Measurements from ENCODE around the gene LOXHD1.

The LOXHD1 gene, protein sequence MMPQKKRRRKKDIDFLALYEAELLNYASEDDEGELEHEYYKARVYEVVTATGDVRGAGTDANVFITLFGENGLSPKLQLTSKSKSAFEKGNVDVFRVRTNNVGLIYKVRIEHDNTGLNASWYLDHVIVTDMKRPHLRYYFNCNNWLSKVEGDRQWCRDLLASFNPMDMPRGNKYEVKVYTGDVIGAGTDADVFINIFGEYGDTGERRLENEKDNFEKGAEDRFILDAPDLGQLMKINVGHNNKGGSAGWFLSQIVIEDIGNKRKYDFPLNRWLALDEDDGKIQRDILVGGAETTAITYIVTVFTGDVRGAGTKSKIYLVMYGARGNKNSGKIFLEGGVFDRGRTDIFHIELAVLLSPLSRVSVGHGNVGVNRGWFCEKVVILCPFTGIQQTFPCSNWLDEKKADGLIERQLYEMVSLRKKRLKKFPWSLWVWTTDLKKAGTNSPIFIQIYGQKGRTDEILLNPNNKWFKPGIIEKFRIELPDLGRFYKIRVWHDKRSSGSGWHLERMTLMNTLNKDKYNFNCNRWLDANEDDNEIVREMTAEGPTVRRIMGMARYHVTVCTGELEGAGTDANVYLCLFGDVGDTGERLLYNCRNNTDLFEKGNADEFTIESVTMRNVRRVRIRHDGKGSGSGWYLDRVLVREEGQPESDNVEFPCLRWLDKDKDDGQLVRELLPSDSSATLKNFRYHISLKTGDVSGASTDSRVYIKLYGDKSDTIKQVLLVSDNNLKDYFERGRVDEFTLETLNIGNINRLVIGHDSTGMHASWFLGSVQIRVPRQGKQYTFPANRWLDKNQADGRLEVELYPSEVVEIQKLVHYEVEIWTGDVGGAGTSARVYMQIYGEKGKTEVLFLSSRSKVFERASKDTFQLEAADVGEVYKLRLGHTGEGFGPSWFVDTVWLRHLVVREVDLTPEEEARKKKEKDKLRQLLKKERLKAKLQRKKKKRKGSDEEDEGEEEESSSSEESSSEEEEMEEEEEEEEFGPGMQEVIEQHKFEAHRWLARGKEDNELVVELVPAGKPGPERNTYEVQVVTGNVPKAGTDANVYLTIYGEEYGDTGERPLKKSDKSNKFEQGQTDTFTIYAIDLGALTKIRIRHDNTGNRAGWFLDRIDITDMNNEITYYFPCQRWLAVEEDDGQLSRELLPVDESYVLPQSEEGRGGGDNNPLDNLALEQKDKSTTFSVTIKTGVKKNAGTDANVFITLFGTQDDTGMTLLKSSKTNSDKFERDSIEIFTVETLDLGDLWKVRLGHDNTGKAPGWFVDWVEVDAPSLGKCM (N-terminal part only)

DNA sequence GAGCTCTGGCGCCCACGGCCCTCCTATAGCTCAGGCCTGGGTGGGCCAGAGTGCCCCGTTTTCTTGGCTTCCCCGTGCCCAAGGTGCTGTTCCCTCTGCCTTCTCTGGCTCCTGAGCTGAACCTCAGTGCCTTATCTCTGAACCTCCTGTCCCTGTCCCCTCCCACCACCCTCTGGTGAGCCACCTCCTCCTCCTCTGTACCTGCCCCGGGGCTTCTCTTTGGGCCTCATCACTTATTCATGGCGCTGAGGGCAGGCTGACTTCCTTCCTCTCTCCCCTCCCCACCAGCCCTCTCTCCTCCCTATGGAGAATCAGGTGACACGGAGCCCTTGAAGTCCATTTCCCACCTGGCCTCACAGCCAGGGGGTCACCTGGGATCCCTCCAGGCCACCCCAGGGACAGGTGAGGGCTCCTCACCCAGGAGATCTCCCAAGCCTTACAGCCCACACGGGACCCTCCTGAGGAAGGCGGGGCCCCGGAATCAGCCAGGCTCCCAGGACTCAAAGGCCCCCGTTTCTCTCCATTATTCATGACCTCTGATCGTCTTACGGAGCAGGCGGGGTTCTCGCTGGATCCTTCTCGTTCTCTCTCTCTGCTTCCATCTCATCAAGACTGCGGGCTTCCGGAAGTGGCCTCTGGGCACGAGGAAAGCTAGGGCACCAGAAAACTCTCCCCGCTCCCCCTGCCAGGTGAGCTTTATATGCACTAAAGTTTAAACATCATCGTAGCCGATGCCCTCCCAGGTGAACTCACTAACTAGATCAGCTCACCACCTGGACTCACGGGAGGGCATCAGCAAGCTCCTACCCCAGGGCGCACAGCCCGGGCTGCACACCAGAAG is at the start of gene LOXHD1:
Gene LOXHD1, minus strand, starts transcription at position 106 of the 841 bp plus-strand sequence. CDS start 187 bp downstream, outside the sequence.
- DNase-seq = no peak

DNA sequence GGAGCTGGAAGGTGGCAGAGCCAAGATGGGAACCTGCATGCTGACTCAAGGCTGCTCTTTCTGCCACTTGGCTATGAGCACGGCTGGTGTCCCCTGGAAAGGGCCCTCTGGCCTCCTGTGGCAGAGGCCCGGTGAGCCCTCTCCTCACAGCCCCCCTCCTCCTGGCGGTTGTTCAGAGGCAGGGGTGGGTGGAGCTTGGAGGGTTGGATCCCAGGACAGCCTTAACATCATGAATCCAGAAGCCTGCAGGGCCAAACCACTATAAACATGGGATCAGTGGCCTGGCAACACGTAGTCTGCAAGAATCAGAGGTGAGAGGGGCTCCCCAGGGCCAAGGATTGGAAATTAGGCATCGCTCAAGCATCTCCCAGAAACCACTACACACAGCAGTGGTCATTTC is 48.5 kb upstream of the LOXHD1 start:
- no peak for DNase-seq

DNA sequence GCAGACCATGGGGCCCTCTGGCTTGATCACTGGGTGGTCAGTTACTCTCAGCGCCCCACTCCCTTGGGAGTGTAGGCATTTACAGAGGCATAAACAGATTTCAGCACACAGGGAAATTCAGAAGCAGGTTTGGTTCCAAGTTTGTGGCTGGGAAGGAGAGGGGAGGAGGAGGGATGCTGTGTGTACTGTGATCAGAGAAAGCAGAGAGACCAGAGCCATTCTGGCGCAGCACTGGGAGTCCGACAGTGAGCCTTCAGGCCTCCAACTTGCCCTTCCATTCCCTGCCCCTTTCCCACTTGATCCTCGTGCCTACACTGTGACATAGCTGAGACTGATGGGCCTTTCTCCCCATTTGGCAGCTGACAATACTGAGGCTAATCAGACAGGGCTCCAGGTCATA is 47.8 kb upstream of the LOXHD1 start:
- no peak for DNase-seq

DNA sequence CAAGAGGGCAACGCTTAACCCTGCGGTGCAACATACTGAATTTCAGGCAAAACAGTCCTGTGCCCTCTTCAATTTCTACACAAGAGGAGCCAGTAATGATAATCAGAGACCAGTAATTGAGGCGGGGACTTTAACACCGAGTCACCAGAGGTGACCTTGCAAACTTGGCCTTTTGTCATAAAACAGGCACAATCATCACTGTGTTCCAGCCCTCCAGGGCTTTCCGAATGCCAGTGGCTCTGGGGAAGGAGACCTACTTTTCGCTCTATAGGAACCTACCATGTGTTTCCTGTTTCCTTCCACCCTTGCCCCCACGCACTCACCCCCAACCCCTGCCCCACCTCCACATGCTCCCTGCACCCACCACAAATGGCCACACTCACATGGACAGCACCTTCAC is 47.2 kb upstream of the LOXHD1 start:
- no peak for DNase-seq

DNA sequence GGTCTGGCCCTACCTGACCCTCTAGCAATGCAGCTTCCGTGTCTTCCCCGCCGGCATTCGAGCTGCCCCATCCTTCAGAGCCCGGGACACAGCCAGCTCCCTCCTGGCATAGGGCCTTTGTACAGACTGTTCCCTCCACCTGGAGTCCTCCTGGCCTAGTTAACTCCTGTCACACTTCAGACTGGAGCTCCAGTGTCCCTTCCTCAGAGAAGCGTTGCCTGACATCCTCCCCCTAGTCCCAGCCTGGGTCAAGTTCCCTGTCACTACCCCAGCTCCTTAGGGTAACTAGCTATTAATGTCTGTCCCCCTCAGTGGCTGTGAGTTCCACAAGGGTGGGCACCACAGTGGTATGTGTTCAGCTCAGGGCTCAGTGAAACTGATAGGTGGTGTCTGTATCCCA is 45.5 kb upstream of the LOXHD1 start:
- no peak for DNase-seq

DNA sequence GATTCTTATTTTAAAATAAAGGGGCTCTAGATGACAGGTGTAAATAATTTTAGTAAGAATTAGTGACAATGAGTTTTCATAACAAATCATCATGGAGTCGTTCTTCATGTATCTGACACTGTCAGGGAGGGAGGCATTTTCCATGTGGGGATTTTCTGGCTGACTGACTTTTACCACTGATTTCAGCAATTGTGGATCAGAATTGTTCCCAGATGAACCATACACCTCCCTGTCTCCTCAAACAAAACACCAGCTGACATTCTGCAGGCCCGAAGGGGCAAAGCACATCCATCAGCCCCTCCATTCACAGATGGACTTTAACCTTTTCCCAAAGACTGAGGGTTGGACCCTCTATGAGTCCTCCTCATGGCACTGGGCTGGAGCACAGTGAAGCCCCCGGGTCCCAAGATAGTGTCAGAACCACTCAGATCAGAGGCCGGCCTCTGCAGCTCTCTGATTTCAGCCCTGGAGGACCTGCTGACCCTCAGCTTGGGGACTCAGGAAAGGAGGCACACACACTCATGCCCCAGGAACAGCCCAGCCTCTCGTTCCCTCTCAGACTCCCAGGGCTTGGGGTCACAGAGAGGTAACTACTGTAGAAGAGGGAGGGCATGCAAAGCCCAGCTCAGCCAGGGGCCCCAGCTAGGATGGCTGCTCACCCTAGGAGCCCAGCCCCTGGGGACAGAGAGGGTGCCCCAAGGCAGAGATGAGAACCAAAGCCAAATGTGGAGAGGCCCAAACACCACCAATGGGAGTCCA is 43.2 kb upstream of the LOXHD1 start:
- no peak for DNase-seq

DNA sequence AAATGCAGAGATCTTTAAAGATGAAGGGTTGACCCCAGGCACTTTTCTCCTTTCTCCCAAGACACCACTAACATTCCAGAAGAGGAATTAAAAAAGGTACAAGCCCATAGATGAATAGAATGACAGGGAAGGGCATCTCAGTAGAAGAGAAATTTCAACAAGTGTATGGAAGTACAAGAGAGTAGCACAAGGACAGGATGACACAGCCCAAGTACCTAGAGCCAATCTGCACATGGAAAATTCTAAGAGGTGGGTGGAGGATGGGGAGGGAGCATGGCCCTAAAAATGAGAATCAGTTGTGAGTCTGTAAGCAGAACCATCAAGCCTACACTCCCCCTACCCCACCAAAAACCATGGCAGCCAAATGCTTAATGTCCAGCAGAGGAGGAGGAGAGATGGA is 39.7 kb upstream of the LOXHD1 start:
- DNase-seq = no peak

DNA sequence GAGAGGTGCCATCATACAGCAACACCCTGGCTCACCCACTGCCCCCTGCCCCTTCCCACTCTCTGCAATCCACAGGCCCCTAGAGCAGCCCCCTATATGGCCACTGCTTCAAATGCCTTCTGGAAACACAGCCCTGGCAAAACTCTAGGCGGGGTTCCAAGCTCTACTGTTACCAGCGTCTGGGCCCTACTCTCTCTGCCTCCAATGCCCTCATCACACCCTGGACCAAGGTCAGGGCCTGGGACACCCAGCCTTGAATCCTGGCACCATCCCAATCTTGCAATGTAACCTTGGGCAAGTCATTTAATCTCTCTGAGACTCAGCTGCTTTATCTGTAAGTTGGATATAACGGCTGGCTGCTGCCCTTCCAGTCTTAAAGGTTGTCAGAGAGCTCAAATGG is 39.2 kb upstream of the LOXHD1 start:
- DNase-seq = no peak

DNA sequence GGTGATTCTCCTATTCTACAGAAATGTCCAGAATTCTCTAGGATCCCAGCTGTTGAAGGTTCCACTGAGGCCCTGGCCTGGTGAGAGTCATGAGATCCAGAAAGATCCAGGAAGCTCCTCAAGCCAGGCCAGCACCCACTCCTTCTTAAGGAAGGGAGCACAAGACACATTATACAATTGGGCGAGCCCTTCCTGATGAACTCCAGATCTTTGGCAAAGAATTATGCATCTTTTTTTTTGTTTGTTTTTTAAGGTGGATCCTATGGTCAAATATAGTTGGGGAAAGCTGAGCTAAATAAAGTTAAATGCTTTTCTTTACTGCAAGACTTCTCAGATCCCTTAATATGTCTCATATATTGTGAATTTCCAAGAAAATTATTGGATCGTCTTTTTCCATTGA is 37.0 kb upstream of the LOXHD1 start:
- no peak for DNase-seq

DNA sequence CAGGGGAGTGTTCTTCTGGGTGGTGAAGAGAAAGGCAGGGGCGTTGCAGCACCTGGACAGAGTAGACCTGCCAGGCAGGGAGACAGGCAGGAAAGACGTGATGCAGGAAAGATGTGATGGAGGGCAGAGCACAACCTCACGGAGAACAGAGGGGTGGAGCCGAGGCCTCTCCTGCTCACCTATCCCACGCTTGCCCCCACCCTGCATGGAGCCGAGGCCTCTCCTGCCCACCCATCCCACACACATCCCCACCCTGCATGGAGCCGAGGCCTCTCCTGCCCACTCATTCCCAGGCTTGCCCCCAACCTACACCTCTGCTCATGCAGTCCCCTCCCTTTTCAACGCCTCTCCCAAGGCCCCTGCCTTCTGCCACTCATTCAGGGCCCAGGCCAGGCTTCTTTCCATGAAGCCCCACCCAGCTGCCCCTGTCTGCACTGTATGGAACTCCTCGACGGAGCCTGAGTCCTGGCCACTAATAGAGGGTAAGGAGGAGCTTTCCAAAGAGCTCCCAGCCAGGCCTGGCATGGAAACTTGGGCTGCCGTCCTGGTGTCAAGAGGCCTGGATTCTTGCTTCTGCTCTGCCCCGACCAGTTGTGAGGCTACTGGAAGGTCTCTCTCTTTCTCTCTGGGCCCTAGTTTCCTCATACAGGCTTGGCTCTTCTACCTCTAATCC is 32.0 kb upstream of the LOXHD1 start:
- DNase-seq = no peak

DNA sequence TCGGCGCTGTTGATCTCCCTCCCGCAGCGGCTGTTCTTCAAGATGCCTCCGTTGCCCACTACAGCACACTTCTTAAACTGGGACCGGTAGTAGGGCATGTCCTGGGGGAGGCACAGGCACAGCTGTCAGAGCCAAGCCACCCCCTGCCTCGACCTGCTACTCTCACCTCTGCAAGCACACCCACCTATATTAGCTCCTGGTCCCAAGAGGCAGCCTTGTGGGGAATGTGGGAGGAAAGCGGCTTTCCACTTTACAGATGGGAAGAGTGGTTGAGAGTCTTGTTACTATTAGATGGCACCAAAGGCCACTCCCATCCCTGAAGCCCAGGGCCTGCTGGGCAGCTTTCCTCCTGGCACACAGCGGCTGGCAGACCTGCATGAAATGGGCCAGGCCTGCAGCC is 29.2 kb upstream of the LOXHD1 start:
- no peak for DNase-seq

DNA sequence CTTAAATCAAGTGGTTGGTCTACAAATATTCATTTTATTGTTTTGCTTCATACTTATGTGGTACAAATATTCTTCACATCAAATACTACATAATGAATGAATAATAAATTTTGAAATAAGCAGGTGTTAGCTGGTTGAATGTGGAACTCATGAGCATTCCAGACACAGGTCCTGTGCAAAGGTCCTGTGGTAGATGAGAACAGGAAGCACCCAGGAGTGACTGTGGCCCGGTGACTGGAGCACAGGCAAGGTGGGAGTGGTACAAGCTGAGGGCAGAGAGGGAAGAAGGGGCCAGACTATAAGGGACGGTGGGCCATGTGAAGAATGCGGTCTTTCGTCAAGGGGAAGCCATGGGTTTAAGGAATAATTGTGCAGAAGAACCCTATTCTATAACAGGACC is 26.2 kb upstream of the LOXHD1 start:
- no peak for DNase-seq

DNA sequence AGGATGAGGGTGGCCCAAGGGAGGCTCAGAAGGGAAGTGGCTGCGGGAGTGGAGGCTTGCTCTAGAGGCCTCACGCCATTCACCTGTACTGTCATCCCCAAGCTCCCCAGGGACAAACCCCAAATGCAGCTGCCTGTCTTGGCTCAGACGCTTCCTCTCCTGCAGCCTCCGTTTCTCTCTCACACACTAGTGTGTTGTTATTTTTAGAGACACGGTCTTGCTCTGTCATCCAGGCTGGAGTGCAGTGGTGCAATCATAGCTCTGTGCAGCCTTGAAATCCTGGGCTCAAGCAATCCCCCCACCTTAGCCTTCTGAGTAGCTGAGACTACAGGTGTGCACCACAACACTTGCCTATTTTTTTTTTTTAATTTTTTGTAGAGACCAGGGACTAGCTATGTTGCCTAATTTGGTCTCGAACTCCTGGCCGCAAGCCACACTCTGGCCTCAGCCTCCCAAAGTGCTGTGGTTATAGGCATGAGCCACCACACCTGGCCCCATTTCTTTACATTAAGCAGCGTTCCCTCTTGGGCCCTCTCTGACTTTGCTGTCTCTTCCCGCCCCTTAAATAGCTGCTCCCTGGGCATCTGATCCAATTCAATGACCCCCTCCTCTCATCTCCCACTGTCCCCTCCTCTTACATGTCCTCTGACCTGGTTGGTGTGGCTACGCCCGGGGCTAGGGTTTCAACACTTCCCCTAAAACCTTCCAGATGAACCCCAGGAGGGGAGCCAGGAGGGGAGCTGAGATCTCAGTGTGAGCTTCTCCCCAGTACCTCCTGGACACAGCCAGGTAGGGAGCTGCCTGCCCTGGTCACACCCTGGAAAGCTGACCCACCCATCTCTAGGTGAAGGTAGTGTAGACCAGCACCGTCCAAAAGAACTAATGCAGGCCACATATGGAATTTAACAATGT is 24.0 kb upstream of the LOXHD1 start:
- DNase-seq = no peak

DNA sequence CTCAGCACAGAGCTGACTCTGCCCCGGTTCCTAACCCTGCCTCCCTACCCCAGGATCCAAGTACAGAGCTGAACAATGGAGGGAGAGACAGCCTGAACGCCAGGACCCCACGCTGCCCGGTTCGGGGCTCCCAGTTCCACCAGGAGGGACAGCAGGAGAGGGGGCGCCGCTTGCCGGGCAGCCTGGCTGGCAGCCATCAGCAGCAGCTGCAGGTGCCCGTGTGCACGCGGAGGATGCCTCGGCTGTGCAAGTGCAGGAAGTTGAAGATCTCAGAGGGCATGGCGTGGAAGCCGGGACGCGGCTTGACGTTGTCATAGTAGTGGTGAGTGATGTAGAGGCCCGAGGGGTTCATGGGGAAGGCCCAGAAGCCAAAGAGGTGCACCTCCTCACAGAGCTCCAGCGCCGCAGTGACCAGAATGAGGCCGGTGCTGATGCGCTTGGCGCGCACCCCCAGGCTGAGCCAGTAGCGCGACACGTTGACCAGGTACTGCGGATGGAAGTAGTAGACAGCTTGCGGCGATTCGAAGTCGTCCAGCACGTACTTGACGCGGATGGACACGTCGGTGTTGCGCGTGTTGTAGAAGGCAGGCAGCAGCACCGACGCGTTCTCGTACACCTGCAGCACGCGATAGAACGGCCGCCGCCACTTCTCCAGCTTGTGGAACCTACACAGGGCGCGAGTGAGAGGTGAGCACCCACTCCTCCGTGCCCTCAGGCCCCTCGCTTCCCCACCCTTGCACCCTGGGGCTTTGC is 23.0 kb upstream of the LOXHD1 start:
- no peak for DNase-seq

DNA sequence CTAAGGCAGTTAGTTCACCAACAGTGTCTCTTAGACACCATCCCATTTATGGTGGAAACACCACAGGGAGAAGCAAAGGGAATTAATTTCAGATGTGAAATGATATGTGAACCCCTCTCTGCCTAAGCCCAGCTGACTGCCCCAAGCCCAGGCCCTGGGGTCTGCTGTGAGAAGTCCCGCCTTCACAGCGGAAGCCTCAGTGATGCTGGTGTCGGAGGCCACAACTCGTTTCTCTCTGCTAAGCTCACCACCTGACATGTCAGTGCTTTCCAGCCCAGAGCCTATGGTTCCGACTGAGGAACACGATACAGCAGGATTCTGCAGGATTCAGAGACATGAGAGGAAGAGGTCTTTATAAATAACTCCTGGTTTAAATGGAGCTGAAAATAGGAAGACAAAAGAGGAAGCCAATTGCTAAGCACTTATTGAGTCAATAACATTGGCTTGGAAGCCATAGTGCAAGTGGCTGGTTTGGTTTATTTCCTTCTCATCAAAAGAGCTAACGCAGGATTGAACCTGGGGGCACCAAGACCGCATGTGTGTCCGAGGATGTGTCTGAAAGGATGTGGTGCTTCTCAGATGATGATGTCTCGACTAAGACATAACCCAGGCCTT is 21.9 kb upstream of the LOXHD1 start:
- DNase-seq = no peak

DNA sequence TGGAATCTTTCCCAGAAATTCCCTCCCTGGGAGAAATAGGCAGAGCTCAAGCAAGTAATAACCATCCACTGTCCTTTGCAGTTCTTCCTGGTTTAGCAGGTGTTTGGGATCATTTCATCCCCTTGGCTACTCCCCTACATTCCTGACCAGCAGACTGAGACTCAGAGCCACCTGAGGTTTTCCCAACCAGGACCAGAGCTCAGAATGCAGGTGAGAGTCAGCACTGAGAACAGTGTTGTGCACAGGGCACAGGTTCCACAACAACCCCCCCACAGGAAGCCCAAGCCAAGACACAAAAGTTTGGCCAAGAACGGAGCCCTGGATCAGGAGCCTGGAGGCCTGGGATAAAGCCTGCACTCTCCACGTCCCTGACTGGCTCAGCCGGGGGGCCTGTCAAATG is 21.0 kb upstream of the LOXHD1 start:
- no peak for DNase-seq

DNA sequence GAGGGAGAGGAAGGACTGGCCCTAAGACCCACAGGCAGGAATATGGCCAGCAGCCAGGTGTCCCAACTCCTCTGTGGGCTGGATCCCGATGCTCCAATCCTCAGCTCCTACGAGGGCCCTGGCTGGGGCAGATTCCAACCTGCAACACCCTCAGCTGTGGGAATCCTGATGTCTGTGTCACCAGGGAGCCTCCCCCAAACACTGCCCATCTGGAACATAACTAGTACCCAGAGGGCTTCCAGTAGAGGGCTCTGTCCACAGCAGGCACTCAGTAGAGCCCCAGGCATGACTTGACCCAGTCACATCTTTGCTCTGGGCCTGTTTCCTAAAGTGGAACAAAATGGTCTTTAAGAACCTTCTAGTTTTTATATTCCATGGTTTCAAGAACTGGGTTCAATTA is 20.6 kb upstream of the LOXHD1 start:
- no peak for DNase-seq

DNA sequence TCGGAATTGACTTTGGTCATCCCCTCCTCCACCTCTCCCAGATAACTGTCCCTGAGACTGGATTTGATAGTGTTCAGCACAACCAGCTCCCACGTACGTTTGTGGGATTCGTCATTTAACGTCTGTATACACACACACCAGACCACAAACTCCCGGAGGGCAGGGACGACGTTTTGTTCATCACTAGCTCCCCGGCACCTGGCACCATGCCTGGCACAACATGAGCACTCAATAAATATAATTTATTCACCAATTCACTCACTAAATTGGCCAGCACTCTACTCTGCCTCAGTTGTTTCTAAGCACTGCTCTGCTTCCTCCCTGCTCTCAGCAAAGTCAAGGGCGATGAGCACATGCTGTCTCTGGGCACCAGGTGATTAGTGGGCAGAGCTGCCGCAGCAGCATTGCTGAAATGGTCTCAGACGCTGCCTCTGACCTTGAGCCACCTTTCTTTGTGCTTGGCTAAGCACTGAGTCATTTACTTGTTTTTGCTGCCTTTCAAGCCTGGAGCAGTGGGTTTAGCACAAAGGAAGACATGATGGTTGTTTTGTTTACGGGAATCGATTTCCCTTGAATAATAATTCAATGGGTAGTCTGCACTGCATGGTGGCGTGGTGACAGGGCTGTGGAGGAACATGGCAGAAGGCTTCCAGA is 19.3 kb upstream of the LOXHD1 start:
- DNase-seq = no peak

Measured in activated CD4-positive, alpha-beta T cell treated with anti-CD3 and anti-CD28 coated beads, Interleukin-2, amount 50 U/mL, for 48 hours (primary cell).